Right ventricle myocardium inferior (tissue), 1 donor: ENCODE measurements around the gene CA11. TPM values are rescaled to one million over a fixed set of nuclear protein-coding genes. Genes with fewer than 3 reads are reported as not detected.
"Not testable (repeated sequence)": the region's sequence is repeated elsewhere in the genome, so short reads cannot be mapped to it uniquely, and the experiment has no call there.

Source experiments
- ATAC-seq: fragments of 200-7000 bp; cut with Tn5 transposase; one replicate; pipeline ENCODE4 v1.9.1; 2020; ENCODE audit warnings: mild to moderate bottlenecking, moderate library complexity
- DNase-seq: peaks from one replicate; pipeline ENCODE4 v3.0.0; 2021; ENCODE audit errors: missing footprints
- intact Hi-C: fragments of 100-400 bp; cut with DNase I; formaldehyde crosslinking; loops from one replicate; pipeline ENCODE4 v1.11.0; 2022
- total RNA-seq: library from RNA; stranded (reverse); fragmentation: NEBNext Ultra II Directional; extraction: Animal tissue kit (Norgen Biotek cat#: 25700); gene quantifications from one replicate; pipeline ENCODE4 v1.2.1, GENCODE V29; 2021
- donor health status: DM: no; HTN: yes; CAD: no; lungs with severe emphysema.

Gene CA11
- total RNA-seq, 1 donor from 2014 or later, result 8.4 TPM

DNA sequence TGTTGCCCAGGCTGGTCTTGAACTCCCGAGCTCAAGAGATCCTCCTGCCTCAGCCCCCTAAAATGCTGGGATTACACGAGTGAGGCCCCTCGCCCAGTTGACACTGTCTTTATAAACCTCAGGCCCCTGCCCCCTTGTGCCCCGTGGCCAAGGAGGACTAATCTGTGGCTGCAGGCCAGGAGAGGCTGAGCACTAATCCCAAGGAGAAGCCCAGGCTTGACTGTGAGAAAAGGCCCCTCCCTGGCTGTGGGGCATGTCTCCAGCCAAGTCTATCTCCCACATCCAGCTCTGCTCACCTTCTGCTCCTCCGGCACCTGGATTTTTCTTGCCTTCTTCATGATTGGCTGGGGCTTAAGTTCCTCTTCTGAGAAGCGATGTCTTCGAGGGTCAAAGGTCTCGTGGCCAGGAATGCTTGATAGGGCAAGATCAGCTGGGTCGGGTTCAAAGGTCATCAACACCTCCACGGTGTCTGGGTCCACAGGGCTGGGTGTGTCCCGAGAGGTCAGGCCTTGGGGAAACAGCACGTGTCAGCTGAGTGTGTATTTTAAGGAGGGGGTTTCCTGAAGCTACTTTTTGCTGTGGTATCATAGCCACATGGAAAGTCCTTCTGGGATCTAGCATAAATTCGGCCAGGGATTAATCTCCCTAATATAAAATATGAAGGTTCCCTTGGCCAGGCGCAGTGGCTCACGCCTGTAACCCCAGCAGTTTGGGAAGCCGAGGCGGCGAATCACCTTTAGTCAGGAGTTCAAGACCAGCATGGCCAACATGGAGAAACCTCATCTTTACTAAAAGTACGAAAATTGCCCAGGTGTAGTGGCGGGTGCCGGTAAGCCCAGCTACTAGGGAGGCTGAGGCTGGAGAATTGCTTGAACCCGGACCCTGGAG is 12.6 kb downstream of the CA11 start:
- ATAC-seq (no peak), DNase-seq (peak; percentile 55)
- intact Hi-C loops, result no loop called here

DNA sequence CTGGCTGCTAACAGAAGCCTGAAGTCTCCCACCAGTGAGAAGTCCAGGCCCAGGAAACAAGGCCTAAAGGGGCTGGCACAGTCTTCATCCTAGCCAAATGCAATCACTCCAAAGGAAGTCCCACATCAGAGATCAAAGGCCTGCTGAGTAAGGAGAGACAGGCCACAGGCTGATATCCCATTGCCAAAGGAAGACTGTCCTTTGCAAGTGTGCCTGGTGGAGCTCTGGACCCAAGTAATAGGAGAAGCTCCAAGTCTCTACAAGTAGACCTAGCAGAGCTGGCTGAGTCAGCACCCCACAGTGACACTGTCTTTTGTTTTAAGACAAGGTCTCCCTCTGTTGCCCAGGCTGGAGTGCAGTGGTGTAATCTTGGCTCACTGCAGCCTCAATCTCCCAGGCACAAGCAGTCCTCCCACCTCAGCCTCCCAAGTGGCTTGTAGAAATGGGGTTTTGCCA is 13.3 kb downstream of the CA11 start:
- intact Hi-C loops, result no loop called here
- DNase-seq, result no peak
- ATAC-seq, result no peak

DNA sequence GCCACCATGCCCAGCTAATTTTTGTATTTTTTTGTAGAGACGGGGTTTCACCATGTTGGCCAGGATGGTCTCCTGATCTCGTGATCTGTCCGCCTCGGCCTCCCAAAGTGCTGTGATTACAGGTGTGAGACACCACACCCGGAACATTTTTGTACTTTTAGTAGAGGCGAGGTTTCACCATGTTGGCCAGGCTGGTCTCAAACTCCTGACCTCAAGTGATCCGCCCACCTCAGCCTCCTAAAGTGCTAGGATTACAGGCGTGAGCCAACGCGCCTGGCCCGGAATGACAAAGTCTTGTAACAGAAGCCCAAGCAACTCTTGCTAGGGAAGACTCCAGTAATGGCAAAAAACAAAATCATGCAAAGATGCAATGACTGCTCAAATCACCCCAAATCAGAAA is 13.7 kb downstream of the CA11 start:
- intact Hi-C loops, ATAC-seq: not testable (repeated sequence)

DNA sequence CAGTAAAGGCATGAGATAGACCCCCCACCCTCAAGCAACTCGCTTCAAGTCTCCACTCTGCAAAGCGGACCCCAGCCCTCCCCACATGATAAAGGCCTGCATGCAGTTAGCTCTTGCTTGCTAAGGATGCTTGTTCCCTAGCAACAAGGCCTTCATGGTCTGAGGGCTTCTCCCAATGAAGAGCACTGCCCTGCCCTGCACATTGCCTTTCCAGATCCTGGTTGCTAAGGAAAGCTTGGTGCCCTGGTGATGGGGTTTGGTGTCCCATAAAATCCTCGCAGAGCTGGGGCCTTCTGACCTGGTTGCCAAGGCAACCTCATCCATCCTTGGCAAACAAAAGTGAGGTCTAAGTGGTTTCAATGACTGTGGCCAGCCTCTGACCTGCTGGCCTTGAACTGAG is 14.8 kb downstream of the CA11 start:
- intact Hi-C loops, result no loop called here
- ATAC-seq (no peak), DNase-seq (no peak)

More for the DNA sequence above, 13.7 kb downstream of the CA11 start:
- not testable (repeated sequence) for DNase-seq

DNA sequence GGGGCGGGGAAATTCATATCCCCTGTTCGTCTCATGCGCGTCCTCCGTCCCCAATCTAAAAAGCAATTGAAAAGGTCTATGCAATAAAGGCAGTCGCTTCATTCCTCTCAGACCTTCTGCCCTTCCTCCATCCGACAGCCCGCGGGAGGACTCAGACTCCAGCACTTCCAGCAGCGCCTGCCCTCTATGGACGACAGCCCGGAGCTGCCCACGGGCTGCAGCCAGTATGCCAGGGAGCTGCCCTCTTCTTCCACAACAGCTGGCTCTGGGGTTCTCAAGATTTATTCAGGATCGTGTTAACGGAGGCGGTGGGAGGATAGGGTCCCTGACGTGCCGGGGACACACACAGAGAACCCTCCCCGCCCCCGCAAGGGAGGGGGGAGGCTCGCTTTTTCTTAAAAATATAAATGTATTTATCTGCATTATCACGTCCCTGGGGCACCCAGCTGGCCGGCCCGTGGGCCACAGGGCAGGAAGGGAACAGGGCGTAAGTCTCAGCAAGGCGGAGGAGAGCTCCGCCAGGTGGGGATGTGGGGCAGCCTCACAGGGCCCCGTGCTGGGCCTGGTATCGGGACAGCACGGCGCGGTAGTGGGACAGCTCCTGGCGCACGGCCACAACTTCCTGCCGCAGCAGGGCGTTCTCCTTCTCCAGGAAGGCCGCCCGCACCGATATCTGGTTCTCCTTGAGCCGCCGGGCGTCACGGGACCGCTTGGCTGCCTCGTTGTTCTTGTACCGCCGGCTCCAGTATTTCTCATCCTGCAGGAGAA is 15.5 kb downstream of the CA11 start:
- peak; percentile 2 for ATAC-seq
- intact Hi-C loops, result no loop called here

DNA sequence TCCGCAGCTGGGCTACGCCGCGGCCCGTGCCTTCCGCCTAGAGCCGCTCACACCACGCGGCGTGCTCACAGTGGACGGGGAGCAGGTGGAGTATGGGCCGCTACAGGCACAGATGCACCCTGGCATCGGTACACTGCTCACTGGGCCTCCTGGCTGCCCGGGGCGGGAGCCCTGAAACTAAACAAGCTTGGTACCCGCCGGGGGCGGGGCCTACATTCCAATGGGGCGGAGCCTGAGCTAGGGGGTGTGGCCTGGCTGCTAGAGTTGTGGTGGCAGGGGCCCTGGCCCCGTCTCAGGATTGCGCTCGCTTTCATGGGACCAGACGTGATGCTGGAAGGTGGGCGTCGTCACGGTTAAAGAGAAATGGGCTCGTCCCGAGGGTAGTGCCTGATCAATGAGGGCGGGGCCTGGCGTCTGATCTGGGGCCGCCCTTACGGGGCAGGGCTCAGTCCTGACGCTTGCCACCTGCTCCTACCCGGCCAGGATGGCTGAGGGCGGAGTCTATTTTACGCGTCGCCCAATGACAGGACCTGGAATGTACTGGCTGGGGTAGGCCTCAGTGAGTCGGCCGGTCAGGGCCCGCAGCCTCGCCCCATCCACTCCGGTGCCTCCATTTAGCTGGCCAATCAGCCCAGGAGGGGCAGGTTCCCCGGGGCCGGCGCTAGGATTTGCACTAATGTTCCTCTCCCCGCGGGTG is 16.2 kb downstream of the CA11 start:
- intact Hi-C loops, result no loop called here

More for the DNA sequence above, 15.5 kb downstream of the CA11 start:
- DNase-seq, result peak; percentile 90

DNA sequence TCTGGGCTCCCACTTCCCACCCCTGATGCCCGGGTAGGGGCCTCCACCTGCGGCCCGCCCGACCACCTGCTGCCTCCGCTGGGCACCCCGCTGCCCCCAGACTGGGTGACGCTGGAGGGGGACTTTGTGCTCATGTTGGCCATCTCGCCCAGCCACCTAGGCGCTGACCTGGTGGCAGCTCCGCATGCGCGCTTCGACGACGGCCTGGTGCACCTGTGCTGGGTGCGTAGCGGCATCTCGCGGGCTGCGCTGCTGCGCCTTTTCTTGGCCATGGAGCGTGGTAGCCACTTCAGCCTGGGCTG is 16.7 kb downstream of the CA11 start:
- no peak for DNase-seq
- no peak for ATAC-seq
- intact Hi-C loops, result no loop called here

More for the DNA sequence above, 16.2 kb downstream of the CA11 start:
- ATAC-seq (peak; percentile 21), DNase-seq (peak; percentile 81)

DNA sequence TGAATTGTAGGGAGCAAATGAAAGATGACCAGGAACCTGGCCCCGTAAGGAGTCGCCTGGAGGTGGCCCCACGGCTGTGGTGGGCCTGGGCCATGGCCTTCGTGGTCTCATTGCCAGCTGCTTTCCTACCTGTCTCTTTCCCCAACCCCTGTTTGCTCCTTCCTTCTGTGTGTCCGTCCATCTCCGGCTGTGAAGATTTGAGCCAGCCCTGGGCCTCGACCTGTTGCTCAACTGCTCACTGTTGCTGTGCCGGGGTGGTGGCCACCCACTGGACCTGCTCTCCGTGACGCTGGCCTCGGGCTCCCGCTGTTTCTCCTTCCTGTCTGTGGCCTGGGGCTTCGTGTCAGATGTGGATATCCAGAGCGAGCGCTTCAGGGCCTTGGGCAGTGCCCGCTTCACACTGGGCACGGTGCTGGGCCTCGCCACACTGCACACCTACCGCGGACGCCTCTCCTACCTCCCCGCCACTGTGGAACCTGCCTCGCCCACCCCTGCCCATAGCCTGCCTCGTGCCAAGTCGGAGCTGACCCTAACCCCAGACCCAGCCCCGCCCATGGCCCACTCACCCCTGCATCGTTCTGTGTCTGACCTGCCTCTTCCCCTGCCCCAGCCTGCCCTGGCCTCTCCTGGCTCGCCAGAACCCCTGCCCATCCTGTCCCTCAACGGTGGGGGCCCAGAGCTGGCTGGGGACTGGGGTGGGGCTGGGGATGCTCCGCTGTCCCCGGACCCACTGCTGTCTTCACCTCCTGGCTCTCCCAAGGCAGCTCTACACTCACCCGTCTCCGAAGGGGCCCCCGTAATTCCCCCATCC is 17.3 kb downstream of the CA11 start:
- DNase-seq, result peak; percentile 66

DNA sequence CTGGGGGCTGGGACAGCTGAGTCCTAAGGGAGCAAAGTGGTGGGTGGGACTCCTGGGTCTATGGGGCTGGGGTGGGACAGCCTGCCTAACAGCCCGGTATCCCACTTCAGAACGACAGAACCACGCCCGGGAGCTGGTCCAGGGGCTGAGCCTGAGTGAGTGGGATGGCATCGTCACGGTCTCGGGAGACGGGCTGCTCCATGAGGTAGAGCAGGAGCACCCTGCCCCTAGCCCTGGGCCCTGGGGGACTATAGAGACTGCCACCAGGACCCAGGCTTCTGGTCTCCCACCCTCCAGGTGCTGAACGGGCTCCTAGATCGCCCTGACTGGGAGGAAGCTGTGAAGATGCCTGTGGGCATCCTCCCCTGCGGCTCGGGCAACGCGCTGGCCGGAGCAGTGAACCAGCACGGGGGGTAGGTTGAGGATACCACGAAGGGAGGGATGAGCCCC is 18.1 kb downstream of the CA11 start:
- DNase-seq (peak; percentile 60), ATAC-seq (no peak)
- intact Hi-C loops, result no loop called here

More for the DNA sequence above, 17.3 kb downstream of the CA11 start:
- no peak for ATAC-seq
- intact Hi-C loops, result no loop called here

DNA sequence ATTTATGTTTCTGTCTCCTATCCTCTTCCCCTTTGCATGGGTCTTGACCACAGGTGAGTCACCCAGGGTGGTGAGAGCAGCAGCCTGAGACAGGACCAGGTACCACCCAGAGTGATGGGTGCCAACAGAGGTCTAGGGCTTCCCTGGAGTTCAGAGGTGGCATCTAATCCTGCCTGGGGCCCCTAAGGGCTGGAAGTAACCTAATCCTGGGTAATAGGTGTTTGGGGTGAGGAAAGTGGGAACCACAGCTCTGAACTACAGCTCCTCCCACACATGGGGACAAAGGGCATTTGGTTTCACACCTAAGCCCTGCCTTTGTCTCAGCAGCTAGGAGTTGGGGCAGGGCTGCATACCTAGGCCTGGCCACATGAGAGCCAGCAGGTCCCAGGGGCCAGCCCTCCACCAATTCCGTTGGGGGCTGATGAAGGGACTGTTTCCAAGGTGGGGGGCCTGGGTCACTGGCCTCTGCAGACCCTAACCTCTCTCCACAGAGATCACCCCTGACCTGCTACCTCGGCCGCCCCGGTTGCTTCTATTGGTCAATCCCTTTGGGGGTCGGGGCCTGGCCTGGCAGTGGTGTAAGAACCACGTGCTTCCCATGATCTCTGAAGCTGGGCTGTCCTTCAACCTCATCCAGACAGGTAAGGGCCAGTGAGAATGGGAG is 18.7 kb downstream of the CA11 start:
- no peak for ATAC-seq
- intact Hi-C loops, result no loop called here
- DNase-seq, result peak; percentile 55

DNA sequence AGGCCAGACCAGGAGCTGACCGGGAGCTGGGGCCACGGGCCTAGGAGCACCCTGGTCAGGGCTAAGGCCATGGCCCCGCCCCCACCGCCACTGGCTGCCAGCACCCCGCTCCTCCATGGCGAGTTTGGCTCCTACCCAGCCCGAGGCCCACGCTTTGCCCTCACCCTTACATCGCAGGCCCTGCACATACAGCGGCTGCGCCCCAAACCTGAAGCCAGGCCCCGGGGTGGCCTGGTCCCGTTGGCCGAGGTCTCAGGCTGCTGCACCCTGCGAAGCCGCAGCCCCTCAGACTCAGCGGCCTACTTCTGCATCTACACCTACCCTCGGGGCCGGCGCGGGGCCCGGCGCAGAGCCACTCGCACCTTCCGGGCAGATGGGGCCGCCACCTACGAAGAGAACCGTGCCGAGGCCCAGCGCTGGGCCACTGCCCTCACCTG is 20.1 kb downstream of the CA11 start:
- no peak for ATAC-seq
- DNase-seq, result peak; percentile 64
- intact Hi-C loops, result no loop called here

DNA sequence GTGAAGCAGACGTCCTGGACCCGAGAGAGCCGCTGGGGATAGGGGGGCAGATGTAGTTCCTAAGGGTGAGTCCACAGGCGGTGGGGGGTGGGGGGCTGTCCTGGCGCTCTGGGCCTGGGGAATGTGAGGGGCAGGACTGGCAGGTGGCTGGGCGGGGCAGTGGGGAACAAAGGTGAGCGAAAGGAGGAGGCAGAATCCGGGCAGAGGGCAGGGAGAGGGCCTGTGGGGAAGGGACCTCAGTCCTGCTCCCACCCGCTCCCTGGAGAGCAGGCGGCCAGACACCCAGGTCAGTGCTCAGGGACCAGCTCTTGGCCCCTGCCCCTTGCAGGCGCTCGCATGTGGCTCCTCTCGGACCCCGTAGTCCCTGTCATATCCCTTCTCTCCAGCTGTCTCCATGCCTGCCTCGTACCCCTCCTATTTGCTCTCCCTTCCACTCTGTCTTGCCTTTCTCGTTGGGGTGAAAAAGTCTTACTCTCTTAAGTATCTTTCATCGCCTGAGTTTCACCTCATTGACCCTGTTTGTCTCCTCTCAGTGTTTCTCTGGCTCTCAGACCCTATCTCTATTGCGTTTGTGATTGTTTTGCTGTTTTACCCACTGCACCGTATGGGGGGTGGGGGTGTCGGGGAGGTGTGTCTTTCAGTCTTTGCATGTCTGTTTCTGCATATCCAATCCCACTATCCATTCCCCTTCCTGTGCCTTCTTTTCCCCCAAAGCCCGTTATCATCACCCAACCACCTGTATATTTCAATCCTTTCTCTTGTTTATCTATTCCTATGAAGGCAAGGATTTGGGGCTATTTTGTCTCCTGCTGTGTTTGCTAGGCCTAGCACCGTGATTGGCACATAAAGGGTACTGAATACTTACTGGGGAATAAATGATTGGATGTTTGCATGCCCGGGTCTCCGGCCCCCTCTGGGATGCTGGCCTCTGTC is 20.9 kb downstream of the CA11 start:
- no peak for DNase-seq
- no peak for ATAC-seq
- intact Hi-C loops, result no loop called here

DNA sequence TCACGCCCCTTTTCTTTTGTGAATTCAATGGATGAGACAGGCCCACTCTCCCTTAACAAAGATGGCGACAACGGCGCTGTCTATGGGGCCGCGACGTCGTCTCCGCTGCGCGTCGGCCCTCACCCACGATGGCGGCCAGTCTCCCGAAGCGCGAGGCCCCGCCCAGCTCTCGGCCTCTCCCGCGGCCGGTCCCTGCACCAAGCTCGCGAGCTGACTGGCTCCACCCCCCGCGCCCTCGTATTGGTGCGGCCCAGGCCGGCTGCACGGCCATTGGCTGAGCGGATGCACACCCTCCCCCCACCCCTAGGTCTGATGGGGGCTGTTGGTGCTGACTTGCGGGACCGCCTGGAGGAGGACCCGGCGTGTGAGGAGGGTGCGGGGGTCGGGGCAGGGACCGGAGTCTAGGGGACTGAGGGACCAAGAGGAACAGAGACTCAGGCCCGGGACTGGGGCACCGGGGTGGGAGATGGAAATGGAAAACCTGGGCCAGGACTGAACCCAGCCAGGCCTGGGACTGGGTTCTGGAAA is 21.9 kb downstream of the CA11 start:
- DNase-seq (peak; percentile 99), ATAC-seq (peak; percentile 87)
- intact Hi-C loops, result no loop called here

DNA sequence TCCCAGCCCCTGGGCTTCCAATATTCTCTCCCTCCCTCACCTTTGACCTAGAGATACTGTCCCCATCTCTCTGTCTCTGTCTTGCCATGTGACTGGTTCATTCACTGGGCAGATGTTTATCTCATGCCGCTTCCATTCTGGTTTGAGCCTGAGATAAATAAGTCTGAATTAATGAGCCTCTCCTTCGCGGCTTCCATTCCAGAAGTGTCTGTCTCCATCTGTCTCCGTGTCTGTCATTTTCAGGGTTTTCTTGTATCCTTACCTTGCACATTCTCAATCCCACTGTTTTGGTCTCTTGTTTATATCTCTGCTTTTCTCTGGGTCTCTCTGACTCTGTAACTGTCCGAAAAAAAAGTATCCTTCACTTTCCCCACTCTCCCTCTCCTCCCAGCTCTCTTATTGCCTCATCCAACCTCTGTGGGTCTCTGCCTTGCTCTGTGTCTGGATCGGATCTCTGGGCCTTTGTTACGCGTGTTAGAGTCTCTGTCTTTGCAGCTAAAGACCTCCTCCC is 22.4 kb downstream of the CA11 start:
- no peak for ATAC-seq
- intact Hi-C loops, result no loop called here
- no peak for DNase-seq

DNA sequence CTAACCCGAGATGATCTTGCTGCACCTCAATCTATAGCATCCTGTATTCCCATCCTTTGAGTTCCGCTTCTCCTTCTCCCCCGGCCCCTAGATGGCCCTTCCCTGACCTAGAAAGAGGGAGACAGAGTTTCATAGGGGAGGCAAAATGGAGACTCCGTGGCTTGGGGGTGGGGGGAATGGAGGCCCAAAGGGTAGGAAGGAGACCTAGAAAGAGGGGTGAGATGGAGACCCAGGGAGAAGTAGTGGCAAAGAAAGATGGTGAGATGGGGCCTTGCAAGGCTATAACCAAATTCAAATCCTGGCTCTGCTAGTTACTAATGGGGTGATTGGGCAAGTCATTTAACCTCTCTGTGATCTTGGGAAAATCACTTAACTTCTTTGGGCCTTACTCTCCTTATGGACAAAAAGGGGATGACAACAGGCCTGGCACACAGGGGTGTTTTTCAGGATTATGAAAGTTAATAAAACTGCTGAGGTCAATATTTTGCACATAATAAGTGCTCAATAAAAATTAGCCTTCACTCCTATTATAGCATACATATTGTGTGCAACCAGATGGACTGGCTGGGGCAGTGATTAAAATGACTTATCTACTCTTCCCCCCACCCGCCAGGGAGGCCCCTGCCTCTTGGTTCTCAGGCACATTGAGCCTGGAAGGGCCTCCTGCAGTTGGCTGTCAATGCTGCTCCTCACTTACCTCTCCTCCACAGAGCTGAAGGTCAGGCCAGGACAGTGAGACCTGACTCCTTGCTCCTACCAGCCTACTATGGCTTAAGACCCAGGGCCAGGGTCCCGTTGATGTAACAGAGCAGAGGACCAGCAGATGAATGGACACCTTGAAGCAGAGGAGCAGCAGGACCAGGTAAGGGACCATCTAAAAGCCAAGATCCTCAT is 26.0 kb downstream of the CA11 start:
- ATAC-seq (no peak), DNase-seq (peak; percentile 34)
- intact Hi-C loops, result no loop called here
